Measurements from ENCODE around the gene CDH23.

The CDH23 gene

GRCh38 chr10:71610651-71611050 lies 213.9 kb downstream of the CDH23 start:
- DNase-seq: no peak

GRCh38 chr10:71611131-71611530 lies 214.4 kb downstream of the CDH23 start:
- no peak for DNase-seq

- no peak for DNase-seq
Observed at GRCh38 chr10:71611709-71612422, 215.1 kb downstream of the CDH23 start.

GRCh38 chr10:71613261-71613777 lies 216.6 kb downstream of the CDH23 start:
- DNase-seq: no peak

- no peak for DNase-seq
Observed at GRCh38 chr10:71613877-71614276, 217.2 kb downstream of the CDH23 start.

GRCh38 chr10:71614946-71615345 lies 218.2 kb downstream of the CDH23 start:
- DNase-seq: no peak

GRCh38 chr10:71615538-71616329 lies 219.0 kb downstream of the CDH23 start:
- DNase-seq: no peak

GRCh38 chr10:71616817-71617654 lies 220.3 kb downstream of the CDH23 start:
- DNase-seq: no peak

GRCh38 chr10:71618176-71618575 lies 221.5 kb downstream of the CDH23 start:
- DNase-seq: no peak

GRCh38 chr10:71618598-71618997 lies 221.9 kb downstream of the CDH23 start:
- DNase-seq: no peak

- DNase-seq: no peak
Observed at GRCh38 chr10:71620642-71621041, 223.9 kb downstream of the CDH23 start.

- DNase-seq: no peak
Observed at GRCh38 chr10:71621231-71622153, 224.8 kb downstream of the CDH23 start.

GRCh38 chr10:71622154-71622526 lies 225.4 kb downstream of the CDH23 start:
- DNase-seq: no peak

GRCh38 chr10:71622616-71623015 lies 225.9 kb downstream of the CDH23 start:
- DNase-seq: no peak

GRCh38 chr10:71623098-71623985 lies 226.6 kb downstream of the CDH23 start:
- no peak for DNase-seq

GRCh38 chr10:71623986-71624291 lies 227.2 kb downstream of the CDH23 start:
- no peak for DNase-seq

GRCh38 chr10:71625445-71626175 lies 228.9 kb downstream of the CDH23 start:
- DNase-seq: no peak

GRCh38 chr10:71627230-71627939 lies 230.7 kb downstream of the CDH23 start:
- no peak for DNase-seq

GRCh38 chr10:71627956-71628355 lies 231.2 kb downstream of the CDH23 start:
- no peak for DNase-seq

- DNase-seq: no peak
Observed at GRCh38 chr10:71629131-71629530, 232.4 kb downstream of the CDH23 start.

Measured in NCI-H1417 treated with DMSO at 0.1 percent for 48 hours (cell line).